Breast epithelium (tissue), 4 donors: ENCODE measurements around the gene C7. TPM values are rescaled to one million over a fixed set of nuclear protein-coding genes. Genes with fewer than 3 reads are reported as not detected.

Source experiments
- DNase-seq, 2 donors: peaks; one replicate each; pipeline ENCODE4 v3.0.0-alpha.2; 2019; ENCODE audit warnings: low spot score in 2 of 2
- H3K27ac ChIP-seq, 2 donors: fragments of 200-600 bp; sonication (generic) in 1 of 2; one replicate each; pipeline ENCODE4 v1.5.1; 2016 to 2019; ENCODE audit warnings: mild to moderate bottlenecking in 1 of 2
- H3K27me3 ChIP-seq, 2 donors: fragments of 200-600 bp; sonication (generic) in 1 of 2; one replicate each; pipeline versions ENCODE4 v1.5.1 to v1.6.0; 2017 to 2019; ENCODE audit warnings: control low read depth in 1 of 2, mild to moderate bottlenecking in 1 of 2
- H3K36me3 ChIP-seq: fragments of 200-600 bp; one replicate; pipeline ENCODE4 v1.5.1; 2019
- H3K4me1 ChIP-seq, 2 donors: fragments of 200-600 bp; sonication (generic); one replicate each; pipeline ENCODE4 v1.5.1; 2016 to 2019; ENCODE audit warnings: control low read depth in 1 of 2
- H3K4me3 ChIP-seq, 3 donors: fragments of 200-600 bp; sonication (generic); 1 replicate in 2 of 3; 2 replicates in 1 of 3; pipeline ENCODE4 v1.5.1; 2016 to 2019; ENCODE audit warnings: mild to moderate bottlenecking in 3 of 3, moderate library complexity in 2 of 3
- H3K9me3 ChIP-seq, 2 donors: fragments of 200-600 bp; sonication (generic) in 1 of 2; one replicate each; pipeline ENCODE4 v1.5.1; 2016 to 2019; ENCODE audit warnings: control low read depth in 1 of 2
- CTCF ChIP-seq, 3 donors: fragments of 450-650 bp; IDR thresholded peaks; one replicate each; pipeline ENCODE4 v1.5.1; 2016 to 2017; ENCODE audit warnings: antibody characterized with exemption in 3 of 3, mild to moderate bottlenecking in 3 of 3, moderate library complexity in 3 of 3
- POLR2A ChIP-seq: fragments of 450-650 bp; IDR thresholded peaks from one replicate; pipeline ENCODE4 v1.6.1; 2016; ENCODE audit warnings: antibody characterized with exemption, mild to moderate bottlenecking, moderate library complexity
- POLR2AphosphoS5 ChIP-seq, 3 donors: sonication (generic); formaldehyde crosslinking; IDR thresholded peaks; one replicate each; pipeline ENCODE4 v1.6.1; 2017; ENCODE audit warnings: antibody characterized with exemption in 3 of 3
- intact Hi-C: fragments of 100-400 bp; cut with DNase I; formaldehyde crosslinking; loops from one replicate; pipeline ENCODE4 v1.15.1; 2023; ENCODE audit warnings: low total_unique reads
- total RNA-seq, 3 donors: library from RNA; depleted of rRNA; stranded (reverse); fragments of >200 nt; gene quantifications; one replicate each; pipeline ENCODE4 v1.1.0, GENCODE V29; 2016

C7 gene
- total RNA-seq, 3 donors from 2014 or later = 90.1 to 447 (median 109) TPM

- no peak for TF ChIP-seq POLR2AphosphoS5 (IDR thresholded peaks at IDR 0.05)
- TF ChIP-seq POLR2A = no peak
- no peak for TF ChIP-seq CTCF (IDR thresholded peaks at IDR 0.05)
- intact Hi-C loops = no loop called here
- no peak for DNase-seq
- Histone ChIP-seq H3K9me3 (no peaks in the 10 kb centered on the region), H3K4me3 (no peak overlapping the region), H3K4me1 (no peaks in the 10 kb centered on the region), H3K27me3 (no peaks in the 10 kb centered on the region), H3K36me3 (no peaks in the 10 kb centered on the region), H3K27ac (no peak overlapping the region)
These were observed 90.7 kb downstream of the C7 start for GRCh38 chr5:40999966-41000365.

- Histone ChIP-seq H3K4me1 (no peaks in the 10 kb centered on the region), H3K27me3 (no peaks in the 10 kb centered on the region), H3K9me3 (no peaks in the 10 kb centered on the region), H3K27ac (no peak overlapping the region), H3K36me3 (no peaks in the 10 kb centered on the region), H3K4me3 (no peak overlapping the region)
- intact Hi-C loops = no loop called here
- TF ChIP-seq POLR2AphosphoS5 (IDR thresholded peaks at IDR 0.05) = no peak
- no peak for DNase-seq
These were observed 94.5 kb downstream of the C7 start for GRCh38 chr5:41003670-41004376.

- Histone ChIP-seq H3K4me1 (no peaks in the 10 kb centered on the region), H3K9me3 (no peaks in the 10 kb centered on the region), H3K4me3 (no peak overlapping the region), H3K36me3 (no peaks in the 10 kb centered on the region), H3K27ac (no peak overlapping the region), H3K27me3 (no peaks in the 10 kb centered on the region)
- intact Hi-C loops = no loop called here
- TF ChIP-seq POLR2A (no peak), POLR2AphosphoS5 (IDR thresholded peaks at IDR 0.05) (no peak), CTCF (IDR thresholded peaks at IDR 0.05) (no peak)
- DNase-seq = no peak
These were observed 95.6 kb downstream of the C7 start for GRCh38 chr5:41004931-41005330.

- no peak for DNase-seq
- intact Hi-C loops = no loop called here
- no peak overlapping the region for H3K4me3 ChIP-seq
These were observed 99.9 kb downstream of the C7 start for GRCh38 chr5:41009232-41009631.

GRCh38 chr5:41010572-41010971 lies 101.3 kb downstream of the C7 start:
- Histone ChIP-seq H3K9me3 (no peaks in the 10 kb centered on the region), H3K27ac (no peak overlapping the region), H3K4me1 (no peaks in the 10 kb centered on the region), H3K4me3 (no peak overlapping the region), H3K27me3 (no peaks in the 10 kb centered on the region), H3K36me3 (no peaks in the 10 kb centered on the region)
- intact Hi-C loops = no loop called here
- TF ChIP-seq POLR2AphosphoS5 (IDR thresholded peaks at IDR 0.05) = no peak
- TF ChIP-seq POLR2A = no peak
- TF ChIP-seq CTCF (IDR thresholded peaks at IDR 0.05) = no peak
- DNase-seq = no peak

More at GRCh38 chr5:41009232-41009631, 99.9 kb downstream of the C7 start:
- no peaks in the 10 kb centered on the region for H3K27me3 ChIP-seq
- no peak overlapping the region for H3K27ac ChIP-seq
- no peaks in the 10 kb centered on the region for H3K4me1 ChIP-seq
- TF ChIP-seq CTCF (IDR thresholded peaks at IDR 0.05) (no peak), POLR2AphosphoS5 (IDR thresholded peaks at IDR 0.05) (no peak), POLR2A (no peak)
- no peaks in the 10 kb centered on the region for H3K9me3 ChIP-seq
- H3K36me3 ChIP-seq = no peaks in the 10 kb centered on the region
